HepG2 (cell line): ENCODE measurements around the gene SLC19A1. TPM values are rescaled to one million over a fixed set of nuclear protein-coding genes. Genes with fewer than 3 reads are reported as not detected.

ENCODE experiments used
- polyA plus RNA-seq, 8 experiments: library from polyadenylated mRNA; depleted of rRNA in 3 of 8; stranded (reverse) in 7 of 8; unstranded in 1 of 8; fragments of >200 nt; fragmentation: Illumina TruSeq in 4 of 8; extraction: Trizol in 4 of 8; gene quantifications; 2 replicates each; pipeline versions ENCODE4 v1.2.1 to v1.2.3, GENCODE V29; 2011 to 2016; ENCODE audit warnings: low read depth in 4 of 8, missing spikeins in 1 of 8, mixed read lengths in 1 of 8; ENCODE audit not compliant: insufficient read depth in 1 of 8
- total RNA-seq, 5 experiments: library from RNA; depleted of rRNA; stranded (reverse); fragments of >200 nt; fragmentation: Illumina TruSeq; extraction: Trizol; gene quantifications; 2 replicates each; pipeline ENCODE4 v1.2.3, GENCODE V29; 2016; ENCODE audit warnings: low read depth in 1 of 5
- TF ChIP-seq, protein P1 (sequence below): sonication (generic); formaldehyde crosslinking; IDR thresholded peaks from 2 replicates; pipeline ENCODE4 v1.4.0; 2020; ENCODE audit warnings: missing genetic modification reagents
- TF ChIP-seq, protein P2 (sequence below): sonication (generic); formaldehyde crosslinking; IDR thresholded peaks from 2 replicates; pipeline ENCODE4 v1.9.0; 2021; ENCODE audit warnings: mild to moderate bottlenecking, missing genetic modification reagents

The SLC19A1 gene
- total and polyA plus RNA-seq, 2 of the 13 experiments (the other 11 are each of a cell fraction or from before 2014, with no cell fraction given), result 21.8 to 23.0 TPM

GRCh38 chr21:45474323-45474950 is 67.8 kb downstream of the SLC19A1 start (continued):
- TF ChIP-seq, protein P1, sequence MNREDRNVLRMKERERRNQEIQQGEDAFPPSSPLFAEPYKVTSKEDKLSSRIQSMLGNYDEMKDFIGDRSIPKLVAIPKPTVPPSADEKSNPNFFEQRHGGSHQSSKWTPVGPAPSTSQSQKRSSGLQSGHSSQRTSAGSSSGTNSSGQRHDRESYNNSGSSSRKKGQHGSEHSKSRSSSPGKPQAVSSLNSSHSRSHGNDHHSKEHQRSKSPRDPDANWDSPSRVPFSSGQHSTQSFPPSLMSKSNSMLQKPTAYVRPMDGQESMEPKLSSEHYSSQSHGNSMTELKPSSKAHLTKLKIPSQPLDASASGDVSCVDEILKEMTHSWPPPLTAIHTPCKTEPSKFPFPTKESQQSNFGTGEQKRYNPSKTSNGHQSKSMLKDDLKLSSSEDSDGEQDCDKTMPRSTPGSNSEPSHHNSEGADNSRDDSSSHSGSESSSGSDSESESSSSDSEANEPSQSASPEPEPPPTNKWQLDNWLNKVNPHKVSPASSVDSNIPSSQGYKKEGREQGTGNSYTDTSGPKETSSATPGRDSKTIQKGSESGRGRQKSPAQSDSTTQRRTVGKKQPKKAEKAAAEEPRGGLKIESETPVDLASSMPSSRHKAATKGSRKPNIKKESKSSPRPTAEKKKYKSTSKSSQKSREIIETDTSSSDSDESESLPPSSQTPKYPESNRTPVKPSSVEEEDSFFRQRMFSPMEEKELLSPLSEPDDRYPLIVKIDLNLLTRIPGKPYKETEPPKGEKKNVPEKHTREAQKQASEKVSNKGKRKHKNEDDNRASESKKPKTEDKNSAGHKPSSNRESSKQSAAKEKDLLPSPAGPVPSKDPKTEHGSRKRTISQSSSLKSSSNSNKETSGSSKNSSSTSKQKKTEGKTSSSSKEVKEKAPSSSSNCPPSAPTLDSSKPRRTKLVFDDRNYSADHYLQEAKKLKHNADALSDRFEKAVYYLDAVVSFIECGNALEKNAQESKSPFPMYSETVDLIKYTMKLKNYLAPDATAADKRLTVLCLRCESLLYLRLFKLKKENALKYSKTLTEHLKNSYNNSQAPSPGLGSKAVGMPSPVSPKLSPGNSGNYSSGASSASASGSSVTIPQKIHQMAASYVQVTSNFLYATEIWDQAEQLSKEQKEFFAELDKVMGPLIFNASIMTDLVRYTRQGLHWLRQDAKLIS, result no peak
- TF ChIP-seq, protein P2, sequence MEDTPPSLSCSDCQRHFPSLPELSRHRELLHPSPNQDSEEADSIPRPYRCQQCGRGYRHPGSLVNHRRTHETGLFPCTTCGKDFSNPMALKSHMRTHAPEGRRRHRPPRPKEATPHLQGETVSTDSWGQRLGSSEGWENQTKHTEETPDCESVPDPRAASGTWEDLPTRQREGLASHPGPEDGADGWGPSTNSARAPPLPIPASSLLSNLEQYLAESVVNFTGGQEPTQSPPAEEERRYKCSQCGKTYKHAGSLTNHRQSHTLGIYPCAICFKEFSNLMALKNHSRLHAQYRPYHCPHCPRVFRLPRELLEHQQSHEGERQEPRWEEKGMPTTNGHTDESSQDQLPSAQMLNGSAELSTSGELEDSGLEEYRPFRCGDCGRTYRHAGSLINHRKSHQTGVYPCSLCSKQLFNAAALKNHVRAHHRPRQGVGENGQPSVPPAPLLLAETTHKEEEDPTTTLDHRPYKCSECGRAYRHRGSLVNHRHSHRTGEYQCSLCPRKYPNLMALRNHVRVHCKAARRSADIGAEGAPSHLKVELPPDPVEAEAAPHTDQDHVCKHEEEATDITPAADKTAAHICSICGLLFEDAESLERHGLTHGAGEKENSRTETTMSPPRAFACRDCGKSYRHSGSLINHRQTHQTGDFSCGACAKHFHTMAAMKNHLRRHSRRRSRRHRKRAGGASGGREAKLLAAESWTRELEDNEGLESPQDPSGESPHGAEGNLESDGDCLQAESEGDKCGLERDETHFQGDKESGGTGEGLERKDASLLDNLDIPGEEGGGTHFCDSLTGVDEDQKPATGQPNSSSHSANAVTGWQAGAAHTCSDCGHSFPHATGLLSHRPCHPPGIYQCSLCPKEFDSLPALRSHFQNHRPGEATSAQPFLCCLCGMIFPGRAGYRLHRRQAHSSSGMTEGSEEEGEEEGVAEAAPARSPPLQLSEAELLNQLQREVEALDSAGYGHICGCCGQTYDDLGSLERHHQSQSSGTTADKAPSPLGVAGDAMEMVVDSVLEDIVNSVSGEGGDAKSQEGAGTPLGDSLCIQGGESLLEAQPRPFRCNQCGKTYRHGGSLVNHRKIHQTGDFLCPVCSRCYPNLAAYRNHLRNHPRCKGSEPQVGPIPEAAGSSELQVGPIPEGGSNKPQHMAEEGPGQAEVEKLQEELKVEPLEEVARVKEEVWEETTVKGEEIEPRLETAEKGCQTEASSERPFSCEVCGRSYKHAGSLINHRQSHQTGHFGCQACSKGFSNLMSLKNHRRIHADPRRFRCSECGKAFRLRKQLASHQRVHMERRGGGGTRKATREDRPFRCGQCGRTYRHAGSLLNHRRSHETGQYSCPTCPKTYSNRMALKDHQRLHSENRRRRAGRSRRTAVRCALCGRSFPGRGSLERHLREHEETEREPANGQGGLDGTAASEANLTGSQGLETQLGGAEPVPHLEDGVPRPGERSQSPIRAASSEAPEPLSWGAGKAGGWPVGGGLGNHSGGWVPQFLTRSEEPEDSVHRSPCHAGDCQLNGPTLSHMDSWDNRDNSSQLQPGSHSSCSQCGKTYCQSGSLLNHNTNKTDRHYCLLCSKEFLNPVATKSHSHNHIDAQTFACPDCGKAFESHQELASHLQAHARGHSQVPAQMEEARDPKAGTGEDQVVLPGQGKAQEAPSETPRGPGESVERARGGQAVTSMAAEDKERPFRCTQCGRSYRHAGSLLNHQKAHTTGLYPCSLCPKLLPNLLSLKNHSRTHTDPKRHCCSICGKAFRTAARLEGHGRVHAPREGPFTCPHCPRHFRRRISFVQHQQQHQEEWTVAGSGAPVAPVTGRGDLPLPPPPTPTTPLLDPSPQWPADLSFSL (CRISPR knock-in tag), result peak; percentile 88
